Osteoblast (primary cell): ENCODE results near the gene B4GALT3. TPM values are rescaled to one million over a fixed set of nuclear protein-coding genes. Genes with fewer than 3 reads are reported as not detected.
A peak's percentile ranks its signal among the peaks of the same experiment; 100 is the strongest.

Source experiments
- DNase-seq: peaks from one replicate; pipeline ENCODE4 v3.0.0; 2011; ENCODE audit warnings: low spot score, mixed read lengths; ENCODE audit not compliant: insufficient read length; ENCODE audit errors: missing footprints
- H2AFZ ChIP-seq: 2 replicates; pipeline ENCODE4 v1.6.0; 2011; ENCODE audit warnings: mild to moderate bottlenecking, low read length
- H3K27ac ChIP-seq: 2 replicates; pipeline ENCODE4 v1.5.1; 2011; ENCODE audit warnings: mild to moderate bottlenecking, low read depth, low read length, moderate library complexity
- H3K27me3 ChIP-seq: 2 replicates; pipeline ENCODE4 v1.6.0; 2012; ENCODE audit warnings: mild to moderate bottlenecking, control low read depth, inconsistent platforms, low read length, moderate library complexity; ENCODE audit not compliant: insufficient read depth
- H3K36me3 ChIP-seq: 2 replicates; pipeline ENCODE4 v1.5.1; 2011; ENCODE audit warnings: mild to moderate bottlenecking, low read length, control low read depth, moderate library complexity; ENCODE audit not compliant: insufficient read depth
- H3K4me1 ChIP-seq: 2 replicates; pipeline ENCODE4 v1.5.1; 2011; ENCODE audit warnings: mild to moderate bottlenecking, low read length, control low read depth, moderate library complexity; ENCODE audit not compliant: insufficient read depth
- H3K4me2 ChIP-seq: 2 replicates; pipeline ENCODE4 v1.6.0; 2011; ENCODE audit warnings: mild to moderate bottlenecking, low read length; ENCODE audit not compliant: insufficient read depth
- H3K4me3 ChIP-seq: fragments of 200-600 bp; sonication (generic); 3 replicates; pipeline ENCODE4 v1.5.1; 2012; ENCODE audit warnings: mild to moderate bottlenecking, low read length, inconsistent platforms; ENCODE audit not compliant: insufficient read depth
- H3K79me2 ChIP-seq: 2 replicates; pipeline ENCODE4 v1.6.0; 2012; ENCODE audit warnings: mild to moderate bottlenecking, low read length, control low read depth, inconsistent platforms; ENCODE audit not compliant: insufficient read depth
- H3K9me3 ChIP-seq: 2 replicates; pipeline ENCODE4 v1.5.1; 2011; ENCODE audit warnings: low read depth, low read length, control low read depth
- H4K20me1 ChIP-seq: 2 replicates; pipeline ENCODE4 v1.6.0; 2012; ENCODE audit warnings: mild to moderate bottlenecking, low read length, control low read depth; ENCODE audit not compliant: insufficient read depth
- total RNA-seq: library from RNA; depleted of rRNA; stranded (reverse); fragments of >200 nt; gene quantifications from 2 replicates; pipeline ENCODE4 v1.2.3, GENCODE V29; 2012
- TF ChIP-seq, protein P1 (sequence below): IDR thresholded peaks from 2 replicates; pipeline ENCODE4 v1.5.1; 2011; ENCODE audit warnings: mild to moderate bottlenecking, low read depth, low read length, moderate library complexity; ENCODE audit errors: extremely low read depth

The B4GALT3 gene
- total RNA-seq, 1 donor: 18.5 TPM

DNA sequence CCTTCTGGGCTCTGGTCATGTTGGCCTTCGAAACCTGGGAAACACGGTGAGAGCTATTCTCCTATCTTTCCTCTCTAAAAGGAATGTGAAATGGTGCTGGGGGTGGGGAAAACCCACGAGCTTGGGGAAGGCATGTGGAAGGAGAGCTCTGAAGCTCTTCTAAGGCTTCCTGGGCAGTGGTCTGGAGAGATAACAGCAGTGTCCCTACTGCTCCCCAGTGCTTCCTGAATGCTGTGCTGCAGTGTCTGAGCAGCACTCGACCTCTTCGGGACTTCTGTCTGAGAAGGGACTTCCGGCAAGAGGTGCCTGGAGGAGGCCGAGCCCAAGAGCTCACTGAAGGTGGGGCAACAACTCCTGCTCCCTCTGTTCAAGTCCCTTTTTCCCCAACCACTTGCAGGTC, 15.3 kb downstream of the B4GALT3 start:
- TF ChIP-seq, protein P1, sequence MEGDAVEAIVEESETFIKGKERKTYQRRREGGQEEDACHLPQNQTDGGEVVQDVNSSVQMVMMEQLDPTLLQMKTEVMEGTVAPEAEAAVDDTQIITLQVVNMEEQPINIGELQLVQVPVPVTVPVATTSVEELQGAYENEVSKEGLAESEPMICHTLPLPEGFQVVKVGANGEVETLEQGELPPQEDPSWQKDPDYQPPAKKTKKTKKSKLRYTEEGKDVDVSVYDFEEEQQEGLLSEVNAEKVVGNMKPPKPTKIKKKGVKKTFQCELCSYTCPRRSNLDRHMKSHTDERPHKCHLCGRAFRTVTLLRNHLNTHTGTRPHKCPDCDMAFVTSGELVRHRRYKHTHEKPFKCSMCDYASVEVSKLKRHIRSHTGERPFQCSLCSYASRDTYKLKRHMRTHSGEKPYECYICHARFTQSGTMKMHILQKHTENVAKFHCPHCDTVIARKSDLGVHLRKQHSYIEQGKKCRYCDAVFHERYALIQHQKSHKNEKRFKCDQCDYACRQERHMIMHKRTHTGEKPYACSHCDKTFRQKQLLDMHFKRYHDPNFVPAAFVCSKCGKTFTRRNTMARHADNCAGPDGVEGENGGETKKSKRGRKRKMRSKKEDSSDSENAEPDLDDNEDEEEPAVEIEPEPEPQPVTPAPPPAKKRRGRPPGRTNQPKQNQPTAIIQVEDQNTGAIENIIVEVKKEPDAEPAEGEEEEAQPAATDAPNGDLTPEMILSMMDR: no peak
- Histone ChIP-seq H3K27ac (no peak overlapping the region), H2AFZ (no peak overlapping the region), H3K79me2 (peaks cover 26% of the 10 kb centered on the region), H3K4me1 (peaks cover 26% of the 10 kb centered on the region), H3K4me2 (no peak overlapping the region), H3K9me3 (no peaks in the 10 kb centered on the region), H3K36me3 (peaks cover 45% of the 10 kb centered on the region), H4K20me1 (no peaks in the 10 kb centered on the region), H3K4me3 (no peak overlapping the region), H3K27me3 (no peaks in the 10 kb centered on the region)
- peak; percentile 77 for DNase-seq

DNA sequence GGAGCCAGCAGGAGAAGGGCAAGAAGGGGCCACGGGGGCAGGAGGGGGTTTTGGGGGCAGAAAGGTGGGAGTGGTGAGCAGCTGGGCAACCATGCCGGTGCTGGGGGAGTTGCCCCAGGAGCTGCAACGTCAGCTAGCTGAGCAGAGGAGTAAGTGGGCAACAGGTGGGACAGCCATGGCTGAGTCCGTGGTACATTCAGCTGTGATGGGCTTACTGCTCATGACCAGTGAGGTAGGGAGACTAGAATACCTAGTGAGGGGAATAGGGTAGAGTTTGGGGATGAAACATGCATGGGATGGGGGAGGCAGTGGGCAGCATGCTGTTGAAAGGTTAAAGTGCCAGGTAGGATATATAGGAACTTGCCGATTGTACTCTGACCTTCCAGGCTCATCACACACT, 15.7 kb downstream of the B4GALT3 start:
- H3K27me3 ChIP-seq: no peaks in the 10 kb centered on the region
- H3K27ac ChIP-seq: no peak overlapping the region
- peaks cover 48% of the 10 kb centered on the region for H3K36me3 ChIP-seq
- no peaks in the 10 kb centered on the region for H3K9me3 ChIP-seq
- H3K4me3 ChIP-seq: no peak overlapping the region
- TF ChIP-seq, protein P1: no peak
- H3K4me2 ChIP-seq: no peak overlapping the region
- DNase-seq: peak; percentile 60
- H3K4me1 ChIP-seq: peaks cover 23% of the 10 kb centered on the region
- H4K20me1 ChIP-seq: no peaks in the 10 kb centered on the region
- no peak overlapping the region for H2AFZ ChIP-seq
- peaks cover 22% of the 10 kb centered on the region for H3K79me2 ChIP-seq

DNA sequence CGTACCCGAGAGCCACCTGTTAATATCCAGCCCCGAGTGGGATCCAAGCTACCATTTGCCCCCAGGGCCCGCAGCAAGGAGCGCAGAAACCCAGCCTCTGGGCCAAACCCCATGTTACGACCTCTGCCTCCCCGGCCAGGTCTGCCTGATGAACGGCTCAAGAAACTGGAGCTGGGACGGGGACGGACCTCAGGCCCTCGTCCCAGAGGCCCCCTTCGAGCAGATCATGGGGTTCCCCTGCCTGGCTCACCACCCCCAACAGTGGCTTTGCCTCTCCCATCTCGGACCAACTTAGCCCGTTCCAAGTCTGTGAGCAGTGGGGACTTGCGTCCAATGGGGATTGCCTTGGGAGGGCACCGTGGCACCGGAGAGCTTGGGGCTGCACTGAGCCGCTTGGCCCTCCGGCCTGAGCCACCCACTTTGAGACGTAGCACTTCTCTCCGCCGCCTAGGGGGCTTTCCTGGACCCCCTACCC, 16.6 kb downstream of the B4GALT3 start:
- Histone ChIP-seq H3K9me3 (no peaks in the 10 kb centered on the region), H3K27ac (no peak overlapping the region), H3K4me2 (peak overlapping the region; percentile 90), H3K27me3 (no peaks in the 10 kb centered on the region), H2AFZ (no peak overlapping the region), H3K36me3 (peaks cover 48% of the 10 kb centered on the region), H3K79me2 (peaks cover 22% of the 10 kb centered on the region), H3K4me1 (peaks cover 20% of the 10 kb centered on the region), H4K20me1 (no peaks in the 10 kb centered on the region), H3K4me3 (no peak overlapping the region)
- peak; percentile 15 for DNase-seq
- TF ChIP-seq, protein P1: no peak

DNA sequence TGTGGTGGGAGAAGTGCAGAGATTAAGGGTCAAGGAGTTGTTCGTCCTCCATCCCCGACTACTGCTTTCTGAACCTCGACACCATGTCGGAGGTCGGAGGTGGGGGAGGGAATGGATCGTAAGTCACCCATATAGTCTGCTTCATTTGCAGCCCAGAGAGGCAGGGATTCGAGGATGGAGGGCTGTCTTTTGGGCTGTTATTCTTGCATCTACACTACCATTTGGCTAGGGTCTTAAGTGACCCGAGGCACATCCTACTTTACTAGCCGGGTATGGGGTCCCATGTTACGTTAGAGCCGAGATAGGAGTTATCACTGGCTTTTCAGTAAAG, 17.4 kb downstream of the B4GALT3 start:
- peak overlapping the region; percentile 80 for H2AFZ ChIP-seq
- H3K9me3 ChIP-seq: no peaks in the 10 kb centered on the region
- H3K4me2 ChIP-seq: peak overlapping the region; percentile 90
- H3K27ac ChIP-seq: peak overlapping the region; percentile 93
- no peaks in the 10 kb centered on the region for H4K20me1 ChIP-seq
- peaks cover 15% of the 10 kb centered on the region for H3K4me1 ChIP-seq
- H3K79me2 ChIP-seq: peaks cover 29% of the 10 kb centered on the region
- H3K4me3 ChIP-seq: peak overlapping the region; percentile 91
- H3K36me3 ChIP-seq: peaks cover 45% of the 10 kb centered on the region
- DNase-seq: no peak
- H3K27me3 ChIP-seq: no peaks in the 10 kb centered on the region
- TF ChIP-seq, protein P1: no peak
